Sigmoid colon (tissue), 4 donors: ENCODE measurements around the gene GPR87.

ENCODE experiments used
- EP300 ChIP-seq, 4 donors: sonication (generic); formaldehyde crosslinking; IDR thresholded peaks; one replicate each; pipeline ENCODE4 v1.6.1; 2017; ENCODE audit warnings: antibody characterized with exemption in 4 of 4
- POLR2A ChIP-seq, 2 donors: fragments of 450-650 bp; IDR thresholded peaks; one replicate each; pipeline ENCODE4 v1.6.1; 2016; ENCODE audit warnings: antibody characterized with exemption in 2 of 2, mild to moderate bottlenecking in 2 of 2, moderate library complexity in 2 of 2
- POLR2AphosphoS5 ChIP-seq, 4 donors: sonication (generic); formaldehyde crosslinking; IDR thresholded peaks; one replicate each; pipeline ENCODE4 v1.6.1; 2017; ENCODE audit warnings: antibody characterized with exemption in 4 of 4
- TF ChIP-seq, protein P1 (sequence below), 4 experiments: fragments of 450-650 bp in 3 of 4; fragments of 200-600 bp in 1 of 4; IDR thresholded peaks; one replicate each; pipeline ENCODE4 v1.5.1; 2016 to 2019; ENCODE audit warnings: antibody characterized with exemption in 4 of 4, mild to moderate bottlenecking in 3 of 4, moderate library complexity in 2 of 4

GRCh38 chr3:151296226-151296625 lies 20.4 kb downstream of the GPR87 start:
- TF ChIP-seq, protein P1, sequence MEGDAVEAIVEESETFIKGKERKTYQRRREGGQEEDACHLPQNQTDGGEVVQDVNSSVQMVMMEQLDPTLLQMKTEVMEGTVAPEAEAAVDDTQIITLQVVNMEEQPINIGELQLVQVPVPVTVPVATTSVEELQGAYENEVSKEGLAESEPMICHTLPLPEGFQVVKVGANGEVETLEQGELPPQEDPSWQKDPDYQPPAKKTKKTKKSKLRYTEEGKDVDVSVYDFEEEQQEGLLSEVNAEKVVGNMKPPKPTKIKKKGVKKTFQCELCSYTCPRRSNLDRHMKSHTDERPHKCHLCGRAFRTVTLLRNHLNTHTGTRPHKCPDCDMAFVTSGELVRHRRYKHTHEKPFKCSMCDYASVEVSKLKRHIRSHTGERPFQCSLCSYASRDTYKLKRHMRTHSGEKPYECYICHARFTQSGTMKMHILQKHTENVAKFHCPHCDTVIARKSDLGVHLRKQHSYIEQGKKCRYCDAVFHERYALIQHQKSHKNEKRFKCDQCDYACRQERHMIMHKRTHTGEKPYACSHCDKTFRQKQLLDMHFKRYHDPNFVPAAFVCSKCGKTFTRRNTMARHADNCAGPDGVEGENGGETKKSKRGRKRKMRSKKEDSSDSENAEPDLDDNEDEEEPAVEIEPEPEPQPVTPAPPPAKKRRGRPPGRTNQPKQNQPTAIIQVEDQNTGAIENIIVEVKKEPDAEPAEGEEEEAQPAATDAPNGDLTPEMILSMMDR (IDR thresholded peaks at IDR 0.05), result no peak
- TF ChIP-seq POLR2A (IDR thresholded peaks at IDR 0.05) (no peak), POLR2AphosphoS5 (IDR thresholded peaks at IDR 0.05) (no peak), EP300 (IDR thresholded peaks at IDR 0.05) (no peak)
